Measurements from ENCODE around the gene DCUN1D2. TPM values are rescaled to one million over a fixed set of nuclear protein-coding genes. Genes with fewer than 3 reads are reported as not detected.
"Not testable (repeated sequence)": the region's sequence is repeated elsewhere in the genome, so short reads cannot be mapped to it uniquely, and the experiment has no call there.

Gene DCUN1D2
- polyA plus RNA-seq, 4 donors = 17.8 to 35.2 (median 19.4) TPM

GRCh38 chr13:113491982-113492381 lies 1.5 kb upstream of the DCUN1D2 start:
- DNase-seq (ENCODE audit: low read depth in 4 of 4, low spot score in 3 of 4) = no peak

GRCh38 chr13:113491418-113491883 lies 940 bp upstream of the DCUN1D2 start:
- DNase-seq (ENCODE audit: low read depth in 4 of 4, low spot score in 3 of 4) = no peak

- no peak for DNase-seq (ENCODE audit: low read depth in 4 of 4, low spot score in 3 of 4)
These were observed 689 bp downstream of the DCUN1D2 start for GRCh38 chr13:113489549-113490495.

- no peak for DNase-seq (ENCODE audit: low read depth in 4 of 4, low spot score in 3 of 4)
These were observed 1.4 kb downstream of the DCUN1D2 start for GRCh38 chr13:113489171-113489548.

GRCh38 chr13:113488283-113488682 lies 2.2 kb downstream of the DCUN1D2 start:
- DNase-seq (ENCODE audit: low read depth in 4 of 4, low spot score in 3 of 4) = no peak

GRCh38 chr13:113486698-113487097 lies 3.8 kb downstream of the DCUN1D2 start:
- no peak for DNase-seq (ENCODE audit: low read depth in 4 of 4, low spot score in 3 of 4)

- no peak for DNase-seq (ENCODE audit: low read depth in 4 of 4, low spot score in 3 of 4)
These were observed 5.0 kb downstream of the DCUN1D2 start for GRCh38 chr13:113485545-113485944.

GRCh38 chr13:113483504-113484293 lies 6.8 kb downstream of the DCUN1D2 start:
- DNase-seq (ENCODE audit: low read depth in 4 of 4, low spot score in 3 of 4) = no peak

GRCh38 chr13:113483081-113483480 lies 7.4 kb downstream of the DCUN1D2 start:
- DNase-seq (ENCODE audit: low read depth in 4 of 4, low spot score in 3 of 4) = no peak

GRCh38 chr13:113479179-113479578 lies 11.3 kb downstream of the DCUN1D2 start:
- DNase-seq (ENCODE audit: low read depth in 4 of 4, low spot score in 3 of 4) = no peak

GRCh38 chr13:113477724-113478123 lies 12.8 kb downstream of the DCUN1D2 start:
- DNase-seq (ENCODE audit: low read depth in 4 of 4, low spot score in 3 of 4) = no peak

GRCh38 chr13:113476811-113477210 lies 13.7 kb downstream of the DCUN1D2 start:
- no peak for DNase-seq (ENCODE audit: low read depth in 4 of 4, low spot score in 3 of 4)

GRCh38 chr13:113475911-113476310 lies 14.6 kb downstream of the DCUN1D2 start:
- DNase-seq (ENCODE audit: low read depth in 4 of 4, low spot score in 3 of 4) = no peak

- no peak for DNase-seq (ENCODE audit: low read depth in 4 of 4, low spot score in 3 of 4)
These were observed 15.2 kb downstream of the DCUN1D2 start for GRCh38 chr13:113475280-113475679.

GRCh38 chr13:113474179-113474578 lies 16.3 kb downstream of the DCUN1D2 start:
- DNase-seq (ENCODE audit: low read depth in 4 of 4, low spot score in 3 of 4) = no peak

- DNase-seq (ENCODE audit: low read depth in 4 of 4, low spot score in 3 of 4) = no peak
These were observed 18.0 kb downstream of the DCUN1D2 start for GRCh38 chr13:113472355-113473025.

GRCh38 chr13:113471844-113472243 lies 18.7 kb downstream of the DCUN1D2 start:
- DNase-seq (ENCODE audit: low read depth in 4 of 4, low spot score in 3 of 4) = no peak

- DNase-seq (ENCODE audit: low read depth in 4 of 4, low spot score in 3 of 4) = not testable (repeated sequence)
These were observed 19.8 kb downstream of the DCUN1D2 start for GRCh38 chr13:113470635-113471163.

- DNase-seq (ENCODE audit: low read depth in 4 of 4, low spot score in 3 of 4) = no peak
These were observed 20.4 kb downstream of the DCUN1D2 start for GRCh38 chr13:113470073-113470472.

GRCh38 chr13:113469582-113469981 lies 20.9 kb downstream of the DCUN1D2 start:
- DNase-seq (ENCODE audit: low read depth in 4 of 4, low spot score in 3 of 4) = no peak
